Coronary artery (tissue), 2 donors: ENCODE results near the gene URGCP.
"Not testable (repeated sequence)": the region's sequence is repeated elsewhere in the genome, so short reads cannot be mapped to it uniquely, and the experiment has no call there.

Experiments used
- DNase-seq: peaks from one replicate; pipeline ENCODE4 v3.0.0-alpha.2; 2017; ENCODE audit warnings: low spot score
- H3K27ac ChIP-seq, 2 donors: fragments of 200-600 bp; sonication (generic); one replicate each; pipeline ENCODE4 v1.5.1; 2016 to 2019
- H3K4me3 ChIP-seq: fragments of 200-600 bp; sonication (generic); 2 replicates; pipeline ENCODE4 v1.5.1; 2016; ENCODE audit warnings: mild to moderate bottlenecking, moderate library complexity
- CTCF ChIP-seq: fragments of 200-600 bp; sonication (generic); IDR thresholded peaks from one replicate; pipeline ENCODE4 v1.5.1; 2019; ENCODE audit warnings: antibody characterized with exemption

URGCP gene

GRCh38 chr7:43834463-43835251, 71.7 kb downstream of the URGCP start:
- Histone ChIP-seq H3K4me3 (peak overlapping the region; percentile 33), H3K27ac (no peak overlapping the region)
- no peak for DNase-seq
- no peak for TF ChIP-seq CTCF

GRCh38 chr7:43830917-43831316, 75.5 kb downstream of the URGCP start:
- not testable (repeated sequence) for DNase-seq, H3K4me3 ChIP-seq, H3K27ac ChIP-seq
